ENCODE results near the gene TEKT2. TPM values are rescaled to one million over a fixed set of nuclear protein-coding genes. Genes with fewer than 3 reads are reported as not detected.

Gene TEKT2
- 0.86 and 1.7 TPM in 2 replicates for total RNA-seq (2014; rRNA removed; shearing (Covaris generic); ENCODE audit: low replicate concordance)

GRCh38 chr1:36083635-36084496 lies at the start of gene TEKT2:
TSS of gene TEKT2 (plus strand) at chr1:36084094. CDS start at chr1:36084922, 828 bp downstream.
- Histone ChIP-seq H3K36me3 (ENCODE audit: insufficient read depth, low read length) (no peaks in the 10 kb centered on the region), H3K4me2 (ENCODE audit: low read depth, low read length, poor library complexity, severe bottlenecking) (no peak within 1 kb of the TSS), H4K20me1 (ENCODE audit: insufficient read depth, low read depth, low read length) (no peaks in the 10 kb centered on the region), H3K27me3 (ENCODE audit: low read length) (no peaks in the 10 kb centered on the region), H3K9ac (ENCODE audit: low read length) (no peak within 1 kb of the TSS), H2AFZ (ENCODE audit: low read length) (no peak within 1 kb of the TSS), H3K9me3 (ENCODE audit: low read length) (no peaks in the 10 kb centered on the region), H3K27ac (ENCODE audit: low read length) (no peak within 1 kb of the TSS), H3K4me1 (ENCODE audit: low read length) (peaks cover 11% of the 10 kb centered on the region), H3K9me2 (replicated peaks; ENCODE audit: insufficient read depth, low read length) (no peaks in the 10 kb centered on the region), H3K79me2 (ENCODE audit: low read length) (peaks cover 1% of the 10 kb centered on the region), H3K4me3 (ENCODE audit: low read length) (no peak within 1 kb of the TSS)
- DNase-seq: no peak

- Histone ChIP-seq H2AFZ (ENCODE audit: low read length) (no peak overlapping the region), H3K4me2 (ENCODE audit: low read depth, low read length, poor library complexity, severe bottlenecking) (no peak overlapping the region)
Observed at GRCh38 chr1:36034692-36035091, 49.2 kb upstream of the TEKT2 start.

GRCh38 chr1:36035154-36035553 lies 48.7 kb upstream of the TEKT2 start:
- no peak for DNase-seq
- Histone ChIP-seq H3K27ac (ENCODE audit: low read length) (no peak overlapping the region), H3K27me3 (ENCODE audit: low read length) (no peaks in the 10 kb centered on the region), H4K20me1 (ENCODE audit: insufficient read depth, low read depth, low read length) (no peaks in the 10 kb centered on the region), H3K9me3 (ENCODE audit: low read length) (no peaks in the 10 kb centered on the region), H3K36me3 (ENCODE audit: insufficient read depth, low read length) (peaks cover 42% of the 10 kb centered on the region), H3K9ac (ENCODE audit: low read length) (no peak overlapping the region), H2AFZ (ENCODE audit: low read length) (no peak overlapping the region), H3K4me2 (ENCODE audit: low read depth, low read length, poor library complexity, severe bottlenecking) (no peak overlapping the region), H3K4me1 (ENCODE audit: low read length) (no peaks in the 10 kb centered on the region), H3K4me3 (ENCODE audit: low read length) (no peak overlapping the region), H3K79me2 (ENCODE audit: low read length) (peaks cover 4% of the 10 kb centered on the region; the same call in 1 of the 2 replicates), H3K9me2 (replicated peaks; ENCODE audit: insufficient read depth, low read length) (no peaks in the 10 kb centered on the region)

More at GRCh38 chr1:36034692-36035091, 49.2 kb upstream of the TEKT2 start:
- Histone ChIP-seq H4K20me1 (ENCODE audit: insufficient read depth, low read depth, low read length) (no peaks in the 10 kb centered on the region), H3K9ac (ENCODE audit: low read length) (no peak overlapping the region), H3K79me2 (ENCODE audit: low read length) (peaks cover 4% of the 10 kb centered on the region; the same call in 1 of the 2 replicates), H3K27ac (ENCODE audit: low read length) (no peak overlapping the region), H3K4me1 (ENCODE audit: low read length) (no peaks in the 10 kb centered on the region), H3K36me3 (ENCODE audit: insufficient read depth, low read length) (peaks cover 38% of the 10 kb centered on the region), H3K9me2 (replicated peaks; ENCODE audit: insufficient read depth, low read length) (no peaks in the 10 kb centered on the region), H3K4me3 (ENCODE audit: low read length) (no peak overlapping the region), H3K9me3 (ENCODE audit: low read length) (no peaks in the 10 kb centered on the region), H3K27me3 (ENCODE audit: low read length) (no peaks in the 10 kb centered on the region)
- DNase-seq: no peak

- no peak overlapping the region for H3K27ac ChIP-seq (ENCODE audit: low read length)
- H2AFZ ChIP-seq (ENCODE audit: low read length): no peak overlapping the region
- no peak overlapping the region for H3K4me2 ChIP-seq (ENCODE audit: low read depth, low read length, poor library complexity, severe bottlenecking)
- no peaks in the 10 kb centered on the region for H3K4me1 ChIP-seq (ENCODE audit: low read length)
- no peaks in the 10 kb centered on the region for H3K9me2 ChIP-seq (replicated peaks; ENCODE audit: insufficient read depth, low read length)
- no peaks in the 10 kb centered on the region for H3K79me2 ChIP-seq (ENCODE audit: low read length)
- H3K27me3 ChIP-seq (ENCODE audit: low read length): no peaks in the 10 kb centered on the region
- H3K9me3 ChIP-seq (ENCODE audit: low read length): no peaks in the 10 kb centered on the region
- H3K4me3 ChIP-seq (ENCODE audit: low read length): no peak overlapping the region
- H4K20me1 ChIP-seq (ENCODE audit: insufficient read depth, low read depth, low read length): no peaks in the 10 kb centered on the region
- no peak for DNase-seq
- H3K36me3 ChIP-seq (ENCODE audit: insufficient read depth, low read length): peaks cover 40% of the 10 kb centered on the region
- no peak overlapping the region for H3K9ac ChIP-seq (ENCODE audit: low read length)
Observed at GRCh38 chr1:36040238-36040637, 43.7 kb upstream of the TEKT2 start.

GRCh38 chr1:36051821-36052220 lies 32.1 kb upstream of the TEKT2 start:
- Histone ChIP-seq H4K20me1 (ENCODE audit: insufficient read depth, low read depth, low read length) (no peaks in the 10 kb centered on the region), H3K4me1 (ENCODE audit: low read length) (no peaks in the 10 kb centered on the region), H3K36me3 (ENCODE audit: insufficient read depth, low read length) (peaks cover 42% of the 10 kb centered on the region), H3K9ac (ENCODE audit: low read length) (no peak overlapping the region), H3K9me3 (ENCODE audit: low read length) (no peaks in the 10 kb centered on the region), H3K79me2 (ENCODE audit: low read length) (no peaks in the 10 kb centered on the region), H2AFZ (ENCODE audit: low read length) (no peak overlapping the region), H3K4me2 (ENCODE audit: low read depth, low read length, poor library complexity, severe bottlenecking) (no peak overlapping the region), H3K4me3 (ENCODE audit: low read length) (no peak overlapping the region), H3K27ac (ENCODE audit: low read length) (no peak overlapping the region), H3K27me3 (ENCODE audit: low read length) (no peaks in the 10 kb centered on the region), H3K9me2 (replicated peaks; ENCODE audit: insufficient read depth, low read length) (no peaks in the 10 kb centered on the region)
- no peak for DNase-seq

- no peaks in the 10 kb centered on the region for H3K9me3 ChIP-seq (ENCODE audit: low read length)
- no peak overlapping the region for H3K4me3 ChIP-seq (ENCODE audit: low read length)
- no peaks in the 10 kb centered on the region for H3K79me2 ChIP-seq (ENCODE audit: low read length)
- DNase-seq: no peak
- H3K4me1 ChIP-seq (ENCODE audit: low read length): no peaks in the 10 kb centered on the region
- H3K27ac ChIP-seq (ENCODE audit: low read length): no peak overlapping the region
- no peak overlapping the region for H3K9ac ChIP-seq (ENCODE audit: low read length)
- H3K4me2 ChIP-seq (ENCODE audit: low read depth, low read length, poor library complexity, severe bottlenecking): no peak overlapping the region
- no peaks in the 10 kb centered on the region for H3K27me3 ChIP-seq (ENCODE audit: low read length)
- no peak overlapping the region for H2AFZ ChIP-seq (ENCODE audit: low read length)
- peaks cover 33% of the 10 kb centered on the region for H3K36me3 ChIP-seq (ENCODE audit: insufficient read depth, low read length)
- no peaks in the 10 kb centered on the region for H3K9me2 ChIP-seq (replicated peaks; ENCODE audit: insufficient read depth, low read length)
- no peaks in the 10 kb centered on the region for H4K20me1 ChIP-seq (ENCODE audit: insufficient read depth, low read depth, low read length)
Observed at GRCh38 chr1:36053978-36054377, 29.9 kb upstream of the TEKT2 start.

- Histone ChIP-seq H3K36me3 (ENCODE audit: insufficient read depth, low read length) (peaks cover 27% of the 10 kb centered on the region), H3K9ac (ENCODE audit: low read length) (no peak overlapping the region), H3K27me3 (ENCODE audit: low read length) (no peaks in the 10 kb centered on the region), H3K79me2 (ENCODE audit: low read length) (no peaks in the 10 kb centered on the region), H3K4me2 (ENCODE audit: low read depth, low read length, poor library complexity, severe bottlenecking) (no peak overlapping the region), H4K20me1 (ENCODE audit: insufficient read depth, low read depth, low read length) (no peaks in the 10 kb centered on the region), H3K4me3 (ENCODE audit: low read length) (no peak overlapping the region), H3K4me1 (ENCODE audit: low read length) (no peaks in the 10 kb centered on the region), H3K27ac (ENCODE audit: low read length) (no peak overlapping the region), H3K9me3 (ENCODE audit: low read length) (no peaks in the 10 kb centered on the region), H3K9me2 (replicated peaks; ENCODE audit: insufficient read depth, low read length) (no peaks in the 10 kb centered on the region), H2AFZ (ENCODE audit: low read length) (no peak overlapping the region)
- no peak for DNase-seq
Observed at GRCh38 chr1:36055706-36056105, 28.2 kb upstream of the TEKT2 start.

- peaks cover 6% of the 10 kb centered on the region; the same call in 1 of the 2 replicates for H3K36me3 ChIP-seq (ENCODE audit: insufficient read depth, low read length)
- H3K4me1 ChIP-seq (ENCODE audit: low read length): no peaks in the 10 kb centered on the region
- H2AFZ ChIP-seq (ENCODE audit: low read length): no peak overlapping the region
- H3K79me2 ChIP-seq (ENCODE audit: low read length): no peaks in the 10 kb centered on the region
- H3K9me3 ChIP-seq (ENCODE audit: low read length): no peaks in the 10 kb centered on the region
- H3K9ac ChIP-seq (ENCODE audit: low read length): no peak overlapping the region
- H3K9me2 ChIP-seq (replicated peaks; ENCODE audit: insufficient read depth, low read length): no peaks in the 10 kb centered on the region
- H3K27ac ChIP-seq (ENCODE audit: low read length): no peak overlapping the region
- no peak overlapping the region for H3K4me3 ChIP-seq (ENCODE audit: low read length)
- no peaks in the 10 kb centered on the region for H3K27me3 ChIP-seq (ENCODE audit: low read length)
- no peaks in the 10 kb centered on the region for H4K20me1 ChIP-seq (ENCODE audit: insufficient read depth, low read depth, low read length)
- DNase-seq: no peak
- H3K4me2 ChIP-seq (ENCODE audit: low read depth, low read length, poor library complexity, severe bottlenecking): no peak overlapping the region
Observed at GRCh38 chr1:36062315-36062714, 21.6 kb upstream of the TEKT2 start.
